Mesothelial cell of epicardium (in vitro differentiated cells): Measurements from ENCODE around the gene CEP55. TPM values are rescaled to one million over a fixed set of nuclear protein-coding genes. Genes with fewer than 3 reads are reported as not detected.
"Not testable (repeated sequence)": the region's sequence is repeated elsewhere in the genome, so short reads cannot be mapped to it uniquely, and the experiment has no call there.

Experiments
- DNase-seq, 2 experiments: peaks; one replicate each; pipeline ENCODE4 v3.0.0; 2021; ENCODE audit warnings: low spot score in 2 of 2; ENCODE audit not compliant: unreplicated experiment in 2 of 2
- H3K27ac Mint-ChIP-seq: 2 replicates; pipeline ENCODE4 v1.8.0; 2021; ENCODE audit warnings: mixed read lengths
- H3K27me3 Mint-ChIP-seq: 2 replicates; pipeline ENCODE4 v1.8.0; 2021; ENCODE audit warnings: low read depth, mixed read lengths
- H3K36me3 Mint-ChIP-seq: 2 replicates; pipeline ENCODE4 v1.8.0; 2021; ENCODE audit warnings: mixed read lengths
- H3K4me1 Mint-ChIP-seq: 2 replicates; pipeline ENCODE4 v1.8.0; 2021; ENCODE audit warnings: mixed read lengths
- H3K4me3 Mint-ChIP-seq: 2 replicates; pipeline ENCODE4 v1.8.0; 2021; ENCODE audit warnings: mild to moderate bottlenecking, moderate library complexity, mixed read lengths
- H3K9me3 Mint-ChIP-seq: 2 replicates; pipeline ENCODE4 v1.8.0; 2021; ENCODE audit warnings: mixed read lengths
- total RNA-seq: library from RNA; stranded (reverse); gene quantifications from 3 replicates; pipeline ENCODE4 v1.2.1, GENCODE V29; 2021
- TF ChIP-seq, protein P1 (sequence below): fragments of 200-600 bp; sonication (generic); IDR thresholded peaks from one replicate; pipeline ENCODE4 v1.5.0; 2021; ENCODE audit warnings: antibody characterized with exemption; ENCODE audit not compliant: unreplicated experiment

Gene CEP55
- total RNA-seq, 1 donor from 2014 or later = 6.3 TPM

DNA sequence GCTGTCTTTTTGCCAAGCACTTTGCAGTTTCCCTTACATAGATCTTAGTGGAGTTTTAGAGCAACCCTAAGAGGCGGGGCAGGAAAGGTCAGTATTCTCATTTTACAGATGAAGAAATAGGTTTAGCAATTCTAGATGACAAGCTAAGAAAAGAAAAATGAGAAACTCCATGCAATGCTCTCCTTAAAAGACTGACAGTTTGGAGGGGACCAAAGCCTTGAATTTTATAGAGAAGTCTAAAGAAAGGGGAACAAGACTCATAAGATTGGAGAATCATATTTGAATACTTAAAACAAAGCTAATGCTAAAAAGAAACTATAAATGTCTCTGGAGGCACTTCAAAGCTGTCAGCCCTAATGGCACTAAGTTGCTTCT is 19.6 kb downstream of the CEP55 start:
- TF ChIP-seq, protein P1, sequence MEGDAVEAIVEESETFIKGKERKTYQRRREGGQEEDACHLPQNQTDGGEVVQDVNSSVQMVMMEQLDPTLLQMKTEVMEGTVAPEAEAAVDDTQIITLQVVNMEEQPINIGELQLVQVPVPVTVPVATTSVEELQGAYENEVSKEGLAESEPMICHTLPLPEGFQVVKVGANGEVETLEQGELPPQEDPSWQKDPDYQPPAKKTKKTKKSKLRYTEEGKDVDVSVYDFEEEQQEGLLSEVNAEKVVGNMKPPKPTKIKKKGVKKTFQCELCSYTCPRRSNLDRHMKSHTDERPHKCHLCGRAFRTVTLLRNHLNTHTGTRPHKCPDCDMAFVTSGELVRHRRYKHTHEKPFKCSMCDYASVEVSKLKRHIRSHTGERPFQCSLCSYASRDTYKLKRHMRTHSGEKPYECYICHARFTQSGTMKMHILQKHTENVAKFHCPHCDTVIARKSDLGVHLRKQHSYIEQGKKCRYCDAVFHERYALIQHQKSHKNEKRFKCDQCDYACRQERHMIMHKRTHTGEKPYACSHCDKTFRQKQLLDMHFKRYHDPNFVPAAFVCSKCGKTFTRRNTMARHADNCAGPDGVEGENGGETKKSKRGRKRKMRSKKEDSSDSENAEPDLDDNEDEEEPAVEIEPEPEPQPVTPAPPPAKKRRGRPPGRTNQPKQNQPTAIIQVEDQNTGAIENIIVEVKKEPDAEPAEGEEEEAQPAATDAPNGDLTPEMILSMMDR = no peak
- Mint-ChIP-seq H3K27ac (no peak overlapping the region), H3K4me1 (no peaks in the 10 kb centered on the region), H3K36me3 (peaks cover 27% of the 10 kb centered on the region), H3K27me3 (no peaks in the 10 kb centered on the region), H3K9me3 (peaks cover 5% of the 10 kb centered on the region), H3K4me3 (no peak overlapping the region)
- DNase-seq = no peak

DNA sequence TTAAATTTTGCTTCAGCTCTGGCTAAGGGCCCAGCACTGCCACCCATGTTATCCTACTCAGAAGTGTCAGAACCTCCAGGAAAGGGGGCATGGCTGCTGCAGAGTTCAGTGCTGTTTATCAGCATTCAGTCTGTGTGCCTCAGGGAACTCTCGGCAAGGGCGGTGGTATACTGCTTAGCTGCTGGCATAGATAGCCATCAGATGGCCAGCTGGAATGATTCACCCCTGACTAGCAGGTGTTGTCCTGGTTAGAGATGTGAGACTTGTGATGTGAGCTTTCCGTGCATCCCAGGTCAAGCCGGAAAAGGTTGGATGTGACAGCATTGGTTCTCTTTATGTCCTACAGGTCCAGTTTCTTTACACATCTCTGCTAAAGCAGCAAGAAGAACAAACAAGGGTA is 22.1 kb downstream of the CEP55 start:
- no peaks in the 10 kb centered on the region for H3K4me1 Mint-ChIP-seq
- H3K4me3 Mint-ChIP-seq = no peak overlapping the region
- peaks cover 47% of the 10 kb centered on the region for H3K36me3 Mint-ChIP-seq
- H3K27me3 Mint-ChIP-seq = no peaks in the 10 kb centered on the region
- peaks cover 19% of the 10 kb centered on the region for H3K9me3 Mint-ChIP-seq
- TF ChIP-seq, protein P1 = no peak
- H3K27ac Mint-ChIP-seq = no peak overlapping the region
- no peak for DNase-seq

DNA sequence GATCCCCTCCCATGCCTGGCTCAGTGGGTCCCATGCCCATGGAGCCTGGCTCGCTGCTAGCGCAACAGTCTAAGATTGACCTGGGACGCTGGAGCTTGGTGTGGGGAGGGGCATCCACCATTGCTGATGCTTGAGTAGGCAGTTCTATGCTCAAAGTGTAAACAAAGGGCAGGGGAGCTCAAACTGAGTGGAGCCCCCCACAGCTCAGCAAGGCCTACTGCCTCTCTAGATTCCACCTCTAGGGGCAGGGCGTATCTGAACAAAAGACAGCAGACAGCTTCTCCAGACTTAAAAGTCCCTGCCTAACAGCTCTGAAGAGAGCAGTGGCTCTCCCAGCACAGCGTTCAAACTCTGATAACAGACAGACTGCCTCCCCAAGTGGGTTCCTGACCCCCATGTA is 38.9 kb downstream of the CEP55 start:
- Mint-ChIP-seq H3K9me3 (peaks cover 3% of the 10 kb centered on the region), H3K36me3 (no peaks in the 10 kb centered on the region), H3K4me1 (no peaks in the 10 kb centered on the region), H3K27ac (no peak overlapping the region), H3K4me3 (no peak overlapping the region), H3K27me3 (peaks cover 41% of the 10 kb centered on the region)
- DNase-seq = no peak
- TF ChIP-seq, protein P1 = no peak

DNA sequence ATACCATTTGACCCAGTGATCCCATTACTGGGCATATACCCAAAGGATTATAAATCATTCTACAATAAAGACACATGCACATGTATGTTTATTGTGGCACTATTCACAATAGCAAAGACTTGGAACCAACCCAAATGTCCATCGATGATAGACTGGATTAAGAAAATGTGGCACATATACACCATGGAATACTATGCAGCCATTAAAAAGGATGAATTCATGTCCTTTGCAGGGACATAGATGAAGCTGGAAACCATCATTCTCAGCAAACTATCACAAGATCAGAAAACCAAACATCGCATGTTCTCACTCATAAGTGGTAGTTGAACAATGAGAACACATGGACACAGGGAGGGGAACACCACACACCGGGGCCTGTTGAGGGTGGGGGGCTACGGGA is 44.5 kb downstream of the CEP55 start:
- not testable (repeated sequence) for H3K9me3 Mint-ChIP-seq, H3K27ac Mint-ChIP-seq, H3K4me3 Mint-ChIP-seq, H3K36me3 Mint-ChIP-seq, DNase-seq
- peaks cover 59% of the 10 kb centered on the region for H3K27me3 Mint-ChIP-seq
- H3K4me1 Mint-ChIP-seq = peaks cover 11% of the 10 kb centered on the region

DNA sequence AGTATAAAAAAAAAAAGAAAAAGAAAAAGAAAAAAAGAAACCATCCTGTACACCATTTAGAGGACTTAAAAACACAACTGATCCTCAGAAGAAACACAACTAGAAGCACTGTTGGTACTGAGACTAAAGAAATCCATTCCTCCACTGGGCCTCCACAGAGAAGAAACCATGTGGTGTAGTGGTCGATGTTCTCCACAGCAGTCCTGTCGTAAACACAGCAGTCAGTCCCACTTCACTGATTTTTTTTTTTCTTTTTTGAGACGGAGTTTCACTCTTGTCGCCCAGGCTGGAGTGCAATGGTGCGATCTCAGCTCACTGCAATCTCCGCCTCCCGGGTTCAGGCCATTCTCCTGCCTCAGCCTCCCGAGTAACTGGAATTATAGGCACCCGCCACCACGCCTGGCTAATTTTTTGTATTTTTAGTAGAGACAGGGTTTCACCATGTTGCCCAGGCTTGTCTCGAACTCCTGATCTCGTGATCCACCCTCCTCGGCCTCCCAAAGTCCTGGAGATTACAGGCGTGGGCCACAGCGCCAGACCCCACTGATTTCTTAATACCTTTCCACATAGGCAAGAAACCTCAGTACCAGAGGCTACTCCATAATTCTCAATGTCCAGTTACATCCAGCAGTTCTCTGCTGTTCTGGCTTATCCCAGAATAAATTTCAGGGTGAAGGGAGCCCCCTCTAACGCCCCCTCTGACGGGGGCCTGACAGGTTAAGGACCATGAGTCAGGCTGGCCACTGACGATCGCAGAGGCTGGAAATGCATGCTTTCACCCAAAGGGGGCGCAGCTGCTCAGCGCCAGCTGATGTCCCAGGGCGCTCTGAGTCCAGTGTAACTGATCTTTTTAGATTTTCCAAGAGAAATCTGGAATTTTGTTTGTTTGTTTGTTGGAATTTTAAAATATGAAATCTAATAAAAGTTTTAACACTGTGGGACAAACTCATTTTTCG is 45.3 kb downstream of the CEP55 start:
- Mint-ChIP-seq H3K27ac (no peak overlapping the region), H3K4me1 (peaks cover 11% of the 10 kb centered on the region), H3K27me3 (peaks cover 61% of the 10 kb centered on the region), H3K4me3 (peak overlapping the region; percentile 38), H3K36me3 (no peaks in the 10 kb centered on the region), H3K9me3 (no peaks in the 10 kb centered on the region)
- TF ChIP-seq, protein P1 = peak; percentile 86
- peak in 1 of 2 experiments; percentile 57 for DNase-seq

DNA sequence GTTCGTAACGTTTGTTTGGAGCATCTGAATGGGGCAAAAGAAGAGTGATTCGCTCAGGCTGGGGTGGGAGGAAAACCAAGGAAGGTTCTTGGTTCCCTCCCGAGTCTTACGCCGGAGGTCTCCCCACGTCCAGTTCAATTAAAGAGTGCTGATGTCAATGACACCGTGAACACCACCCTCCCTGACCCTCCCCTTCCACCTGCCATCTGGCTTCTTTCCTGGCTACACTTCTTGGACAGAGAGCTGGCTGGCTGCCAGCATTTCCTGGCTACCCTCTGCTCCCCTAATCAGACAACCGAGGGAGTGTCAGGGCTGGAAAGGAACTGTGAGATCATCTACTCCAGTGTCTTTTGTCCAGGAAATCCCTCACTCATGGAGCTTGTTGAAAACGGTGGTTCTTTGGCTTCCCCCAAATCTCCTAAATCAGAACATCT is 46.0 kb downstream of the CEP55 start:
- TF ChIP-seq, protein P1 = no peak
- H3K4me3 Mint-ChIP-seq = peak overlapping the region; percentile 53
- peaks cover 58% of the 10 kb centered on the region for H3K27me3 Mint-ChIP-seq
- H3K36me3 Mint-ChIP-seq = no peaks in the 10 kb centered on the region
- H3K27ac Mint-ChIP-seq = peak overlapping the region; percentile 55
- H3K9me3 Mint-ChIP-seq = no peaks in the 10 kb centered on the region
- H3K4me1 Mint-ChIP-seq = peaks cover 11% of the 10 kb centered on the region
- DNase-seq = peak in 1 of 2 experiments; percentile 62

DNA sequence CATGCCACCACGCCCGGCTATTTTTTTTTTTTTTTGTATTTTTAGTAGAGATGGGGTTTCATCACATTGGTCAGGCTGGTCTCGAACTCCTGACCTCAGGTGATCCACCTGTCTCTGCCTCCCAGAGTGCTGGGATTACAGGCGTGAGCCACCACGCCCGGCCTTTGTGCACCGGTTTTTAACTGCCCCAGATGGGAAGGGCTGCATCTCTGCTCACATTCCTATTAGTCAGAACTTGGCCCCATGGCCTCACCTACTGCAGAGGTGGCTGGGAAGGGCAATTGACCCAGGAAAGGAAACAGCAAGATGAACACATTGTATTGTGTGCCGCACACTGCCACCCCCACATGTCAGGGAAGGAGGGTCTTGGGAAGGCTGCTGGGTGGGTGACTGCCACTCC is 50.6 kb downstream of the CEP55 start:
- H3K36me3 Mint-ChIP-seq, H3K27ac Mint-ChIP-seq, H3K9me3 Mint-ChIP-seq, H3K4me3 Mint-ChIP-seq, DNase-seq: not testable (repeated sequence)
- Mint-ChIP-seq H3K27me3 (peaks cover 35% of the 10 kb centered on the region), H3K4me1 (peaks cover 11% of the 10 kb centered on the region)
